MM.1S (cell line): Measurements from ENCODE around the gene CNOT10.
"Not testable (repeated sequence)": the region's sequence is repeated elsewhere in the genome, so short reads cannot be mapped to it uniquely, and the experiment has no call there.

ENCODE experiments used
- DNase-seq: peaks from one replicate; pipeline ENCODE4 v3.0.0-alpha.2; 2015
- H2AFZ ChIP-seq: fragments of 300-600 bp; sonication (generic); 2 replicates; pipeline ENCODE4 v1.6.0; 2016; ENCODE audit warnings: antibody characterized with exemption, low read length
- H3F3A ChIP-seq: fragments of 300-600 bp; sonication (generic); 2 replicates; pipeline ENCODE4 v1.6.1; 2016; ENCODE audit warnings: mild to moderate bottlenecking, antibody characterized with exemption, low read length, moderate library complexity, mixed read lengths; ENCODE audit not compliant: insufficient read depth
- H3K27ac ChIP-seq: fragments of 300-600 bp; sonication (generic); 2 replicates; pipeline ENCODE4 v1.5.1; 2016; ENCODE audit warnings: mild to moderate bottlenecking, low read length
- H3K27me3 ChIP-seq: fragments of 300-600 bp; sonication (generic); replicated peaks from 2 replicates; pipeline ENCODE4 v1.6.0; 2016; ENCODE audit warnings: low read length; ENCODE audit not compliant: insufficient read depth
- H3K36me3 ChIP-seq: fragments of 300-600 bp; sonication (generic); replicated peaks from 2 replicates; pipeline ENCODE4 v1.6.1; 2016; ENCODE audit warnings: mild to moderate bottlenecking, low read length, mixed read lengths; ENCODE audit not compliant: insufficient read depth
- H3K4me1 ChIP-seq: fragments of 300-600 bp; sonication (generic); 2 replicates; pipeline ENCODE4 v1.6.1; 2016; ENCODE audit warnings: low read length, mixed read lengths
- H3K4me2 ChIP-seq: fragments of 300-600 bp; sonication (generic); 2 replicates; pipeline ENCODE4 v1.6.0; 2016; ENCODE audit warnings: low read depth, low read length
- H3K4me3 ChIP-seq: fragments of 300-600 bp; sonication (generic); 2 replicates; pipeline ENCODE4 v1.5.1; 2016; ENCODE audit warnings: low read length, mixed read lengths
- H3K79me2 ChIP-seq: fragments of 300-600 bp; sonication (generic); 2 replicates; pipeline ENCODE4 v1.6.1; 2016; ENCODE audit warnings: mixed run types, low read length, mixed read lengths
- H3K9ac ChIP-seq: fragments of 300-600 bp; sonication (generic); 2 replicates; pipeline ENCODE4 v1.6.1; 2016; ENCODE audit warnings: low read length, mixed read lengths
- H3K9me2 ChIP-seq: fragments of 300-600 bp; sonication (generic); replicated peaks from 2 replicates; pipeline ENCODE4 v1.6.1; 2016; ENCODE audit warnings: mild to moderate bottlenecking, low read length, mixed read lengths; ENCODE audit not compliant: insufficient read depth
- H3K9me3 ChIP-seq: fragments of 300-600 bp; sonication (generic); replicated peaks from 2 replicates; pipeline ENCODE4 v1.6.1; 2016; ENCODE audit warnings: mild to moderate bottlenecking, low read length, mixed read lengths; ENCODE audit not compliant: insufficient read depth
- H4K20me1 ChIP-seq: fragments of 300-600 bp; sonication (generic); 2 replicates; pipeline ENCODE4 v1.6.1; 2016; ENCODE audit warnings: mild to moderate bottlenecking, low read length, moderate library complexity, mixed read lengths; ENCODE audit not compliant: insufficient read depth
- EZH2 ChIP-seq: fragments of 300-600 bp; sonication (generic); optimal IDR thresholded peaks from 2 replicates; pipeline ENCODE3; 2017; ENCODE audit warnings: low read depth, mild to moderate bottlenecking, antibody characterized with exemption, low read length, mixed read lengths
- EZH2phosphoT487 ChIP-seq: fragments of 300-600 bp; sonication (generic); IDR thresholded peaks from 2 replicates; pipeline ENCODE4 v1.6.1; 2018; ENCODE audit warnings: antibody characterized with exemption, low read length
- TF ChIP-seq, protein P1 (sequence below): fragments of 300-600 bp; sonication (generic); IDR thresholded peaks from 2 replicates; pipeline ENCODE4 v1.5.1; 2016; ENCODE audit warnings: antibody characterized with exemption, low read length, mixed read lengths

Gene CNOT10

DNA sequence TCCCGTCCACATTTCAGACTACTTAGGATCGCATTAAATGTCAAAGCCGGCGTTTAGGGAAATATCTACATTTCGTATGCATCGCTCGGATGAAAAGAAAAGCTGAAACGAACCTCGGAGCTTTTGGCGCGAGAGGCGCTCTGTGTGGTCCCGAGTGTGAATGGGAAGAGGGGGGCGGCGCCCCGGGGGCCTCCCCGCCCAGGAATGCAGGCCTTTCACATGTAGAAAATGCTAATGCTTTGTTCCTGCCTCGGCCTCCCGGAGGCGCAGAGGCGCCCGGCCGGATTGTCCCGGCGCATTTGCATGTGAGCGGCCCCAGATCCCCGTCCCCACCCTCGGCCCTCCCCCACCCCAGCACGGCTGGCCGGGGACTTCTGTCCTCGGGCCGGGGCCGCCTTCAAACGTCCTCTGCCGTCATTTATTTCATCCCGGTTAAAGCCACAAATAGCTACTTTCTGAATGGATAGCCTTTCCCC, 95.8 kb downstream of the CNOT10 start:
- peak; percentile 42 for DNase-seq
- Histone ChIP-seq H3K4me3 (peak overlapping the region; percentile 79), H3K9ac (peak overlapping the region; percentile 45; the same call in 1 of the 2 replicates), H3K79me2 (no peaks in the 10 kb centered on the region), H3K27me3 (no peaks in the 10 kb centered on the region), H3K9me2 (no peaks in the 10 kb centered on the region), H3K4me2 (peak overlapping the region; percentile 89), H3K27ac (peak overlapping the region; percentile 20; the same call in 1 of the 2 replicates), H3K9me3 (no peaks in the 10 kb centered on the region), H3F3A (0 out of 2 replicates have a peak, but pooled peaks cover 5% of the 10 kb centered on the region), H2AFZ (peak overlapping the region; percentile 95), H4K20me1 (no peaks in the 10 kb centered on the region), H3K4me1 (no peaks in the 10 kb centered on the region), H3K36me3 (no peaks in the 10 kb centered on the region)
- TF ChIP-seq, protein P1, sequence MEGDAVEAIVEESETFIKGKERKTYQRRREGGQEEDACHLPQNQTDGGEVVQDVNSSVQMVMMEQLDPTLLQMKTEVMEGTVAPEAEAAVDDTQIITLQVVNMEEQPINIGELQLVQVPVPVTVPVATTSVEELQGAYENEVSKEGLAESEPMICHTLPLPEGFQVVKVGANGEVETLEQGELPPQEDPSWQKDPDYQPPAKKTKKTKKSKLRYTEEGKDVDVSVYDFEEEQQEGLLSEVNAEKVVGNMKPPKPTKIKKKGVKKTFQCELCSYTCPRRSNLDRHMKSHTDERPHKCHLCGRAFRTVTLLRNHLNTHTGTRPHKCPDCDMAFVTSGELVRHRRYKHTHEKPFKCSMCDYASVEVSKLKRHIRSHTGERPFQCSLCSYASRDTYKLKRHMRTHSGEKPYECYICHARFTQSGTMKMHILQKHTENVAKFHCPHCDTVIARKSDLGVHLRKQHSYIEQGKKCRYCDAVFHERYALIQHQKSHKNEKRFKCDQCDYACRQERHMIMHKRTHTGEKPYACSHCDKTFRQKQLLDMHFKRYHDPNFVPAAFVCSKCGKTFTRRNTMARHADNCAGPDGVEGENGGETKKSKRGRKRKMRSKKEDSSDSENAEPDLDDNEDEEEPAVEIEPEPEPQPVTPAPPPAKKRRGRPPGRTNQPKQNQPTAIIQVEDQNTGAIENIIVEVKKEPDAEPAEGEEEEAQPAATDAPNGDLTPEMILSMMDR: 0 out of 2 replicates have a peak, but pooled peaks have one; percentile 2
- TF ChIP-seq EZH2phosphoT487 (no peak), EZH2 (no peak)

GRCh38 chr3:32781211-32781968, 96.4 kb downstream of the CNOT10 start:
- TF ChIP-seq, protein P1: peak; percentile 74
- TF ChIP-seq EZH2 (no peak), EZH2phosphoT487 (no peak)
- peak overlapping the region; percentile 20; the same call in 1 of the 2 replicates for H3K27ac ChIP-seq
- peak overlapping the region; percentile 45; the same call in 1 of the 2 replicates for H3K9ac ChIP-seq
- peak; percentile 80 for DNase-seq
- H3K79me2 ChIP-seq: no peaks in the 10 kb centered on the region
- H3K4me1 ChIP-seq: no peaks in the 10 kb centered on the region
- no peaks in the 10 kb centered on the region for H3K9me2 ChIP-seq
- no peaks in the 10 kb centered on the region for H3K27me3 ChIP-seq
- peak overlapping the region; percentile 95 for H2AFZ ChIP-seq
- peak overlapping the region; percentile 89 for H3K4me2 ChIP-seq
- H3K36me3 ChIP-seq: no peaks in the 10 kb centered on the region
- H3K4me3 ChIP-seq: peak overlapping the region; percentile 79
- H4K20me1 ChIP-seq: no peaks in the 10 kb centered on the region
- no peaks in the 10 kb centered on the region for H3K9me3 ChIP-seq
- H3F3A ChIP-seq: 0 out of 2 replicates have a peak, but pooled peaks cover 5% of the 10 kb centered on the region

DNA sequence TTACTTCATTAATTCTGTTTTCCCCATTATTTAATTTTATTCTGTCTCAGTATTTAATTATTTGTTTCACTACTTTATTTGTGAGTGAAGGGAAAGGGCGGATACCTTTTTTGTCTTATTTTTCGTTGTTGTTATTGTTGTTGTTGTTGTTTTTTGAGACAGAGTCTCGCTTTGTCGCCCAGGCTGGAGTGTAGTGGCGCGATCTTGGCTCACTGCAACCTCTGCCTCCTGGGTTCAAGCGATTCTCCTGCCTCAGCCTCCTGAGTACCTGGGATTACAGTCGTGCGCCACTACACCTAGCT, 96.9 kb downstream of the CNOT10 start:
- not testable (repeated sequence) for H3K27ac ChIP-seq, H3F3A ChIP-seq, H2AFZ ChIP-seq, H3K4me1 ChIP-seq, DNase-seq, H4K20me1 ChIP-seq, H3K79me2 ChIP-seq, H3K9ac ChIP-seq, H3K9me2 ChIP-seq, H3K27me3 ChIP-seq, H3K36me3 ChIP-seq, H3K9me3 ChIP-seq, H3K4me3 ChIP-seq
- peak overlapping the region; percentile 89; the same call in 1 of the 2 replicates for H3K4me2 ChIP-seq

GRCh38 chr3:32782407-32782806, 97.4 kb downstream of the CNOT10 start:
- Histone ChIP-seq H3K4me2 (no peak overlapping the region), H3K9ac (no peak overlapping the region), H2AFZ (no peak overlapping the region), H3K9me3 (no peaks in the 10 kb centered on the region), H3K9me2 (no peaks in the 10 kb centered on the region), H3K79me2 (no peaks in the 10 kb centered on the region), H3F3A (0 out of 2 replicates have a peak, but pooled peaks cover 5% of the 10 kb centered on the region), H4K20me1 (no peaks in the 10 kb centered on the region), H3K27me3 (no peaks in the 10 kb centered on the region), H3K4me3 (no peak overlapping the region), H3K4me1 (no peaks in the 10 kb centered on the region), H3K36me3 (no peaks in the 10 kb centered on the region), H3K27ac (no peak overlapping the region)
- no peak for DNase-seq
- TF ChIP-seq, protein P1: no peak
- no peak for TF ChIP-seq EZH2phosphoT487
- TF ChIP-seq EZH2: no peak
